ENCODE results near the gene MYL2. TPM values are rescaled to one million over a fixed set of nuclear protein-coding genes. Genes with fewer than 3 reads are reported as not detected.
A peak's percentile ranks its signal among the peaks of the same experiment; 100 is the strongest.

The MYL2 gene
- total RNA-seq, 1 donor, result not detected

DNA sequence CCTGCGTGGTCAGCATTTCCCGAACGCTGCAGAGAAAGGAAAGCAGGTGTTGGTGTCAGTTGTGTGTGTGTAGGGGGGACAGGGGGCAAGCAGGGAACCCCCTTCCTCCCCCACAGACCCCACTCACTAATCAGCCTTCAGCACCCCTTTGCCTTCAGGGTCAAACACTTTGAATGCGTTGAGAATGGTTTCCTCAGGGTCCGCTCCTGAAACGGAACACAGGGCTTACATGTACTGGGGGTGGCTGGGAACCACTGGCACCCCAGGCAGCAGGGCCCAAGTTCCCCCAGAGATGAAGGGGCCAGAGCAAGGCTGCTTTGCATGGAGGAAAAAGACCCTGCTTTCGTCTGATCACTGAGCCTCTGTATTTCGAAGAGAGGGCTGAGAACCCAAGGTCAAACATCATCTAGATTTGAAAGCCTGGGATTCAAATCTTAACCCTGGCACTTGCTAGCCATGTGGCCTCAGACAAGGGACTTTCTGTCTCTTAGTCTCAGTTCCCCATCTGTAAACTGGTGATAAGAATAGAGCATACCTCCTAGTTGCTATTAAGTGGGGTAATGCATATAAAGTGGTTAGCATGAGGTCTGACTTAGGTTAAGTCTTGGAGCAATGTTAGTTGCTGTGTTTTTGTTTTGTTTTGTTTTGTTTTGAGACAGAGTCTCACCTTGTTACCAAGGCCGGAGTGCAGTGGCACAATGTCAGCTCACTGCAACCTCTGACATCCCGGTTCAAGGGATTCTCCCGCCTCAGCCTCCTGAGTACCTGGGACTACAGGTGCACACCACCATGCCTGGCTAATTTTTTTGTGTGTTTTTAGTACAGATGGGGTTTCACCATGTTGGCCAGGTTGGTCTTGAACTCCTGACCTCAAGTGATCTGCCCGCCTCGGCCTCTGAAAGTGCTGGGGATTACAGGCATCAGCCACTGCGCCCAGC, 7.0 kb downstream of the MYL2 start:
- H3K9me3 ChIP-seq (ENCODE audit: low read depth, low read length), result no peaks in the 10 kb centered on the region
- H3K27me3 ChIP-seq (ENCODE audit: insufficient read depth, low read length), result peaks cover 6% of the 10 kb centered on the region
- H2AFZ ChIP-seq (ENCODE audit: low read length), result no peak overlapping the region
- H3K4me3 ChIP-seq (ENCODE audit: insufficient read depth, low read length), result no peak overlapping the region
- no peaks in the 10 kb centered on the region for H3K36me3 ChIP-seq (ENCODE audit: insufficient read depth, low read length)
- H3K4me1 ChIP-seq (ENCODE audit: insufficient read depth, low read length), result no peaks in the 10 kb centered on the region
- H4K20me1 ChIP-seq (ENCODE audit: insufficient read depth, low read length), result no peaks in the 10 kb centered on the region
- peak; percentile 39 for DNase-seq (ENCODE audit: insufficient read length, low spot score, missing footprints)
- no peak overlapping the region for H3K27ac ChIP-seq (ENCODE audit: low read depth, low read length)
- no peaks in the 10 kb centered on the region for H3K79me2 ChIP-seq (ENCODE audit: insufficient read depth, low read length)
- TF ChIP-seq, protein P1, sequence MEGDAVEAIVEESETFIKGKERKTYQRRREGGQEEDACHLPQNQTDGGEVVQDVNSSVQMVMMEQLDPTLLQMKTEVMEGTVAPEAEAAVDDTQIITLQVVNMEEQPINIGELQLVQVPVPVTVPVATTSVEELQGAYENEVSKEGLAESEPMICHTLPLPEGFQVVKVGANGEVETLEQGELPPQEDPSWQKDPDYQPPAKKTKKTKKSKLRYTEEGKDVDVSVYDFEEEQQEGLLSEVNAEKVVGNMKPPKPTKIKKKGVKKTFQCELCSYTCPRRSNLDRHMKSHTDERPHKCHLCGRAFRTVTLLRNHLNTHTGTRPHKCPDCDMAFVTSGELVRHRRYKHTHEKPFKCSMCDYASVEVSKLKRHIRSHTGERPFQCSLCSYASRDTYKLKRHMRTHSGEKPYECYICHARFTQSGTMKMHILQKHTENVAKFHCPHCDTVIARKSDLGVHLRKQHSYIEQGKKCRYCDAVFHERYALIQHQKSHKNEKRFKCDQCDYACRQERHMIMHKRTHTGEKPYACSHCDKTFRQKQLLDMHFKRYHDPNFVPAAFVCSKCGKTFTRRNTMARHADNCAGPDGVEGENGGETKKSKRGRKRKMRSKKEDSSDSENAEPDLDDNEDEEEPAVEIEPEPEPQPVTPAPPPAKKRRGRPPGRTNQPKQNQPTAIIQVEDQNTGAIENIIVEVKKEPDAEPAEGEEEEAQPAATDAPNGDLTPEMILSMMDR (IDR thresholded peaks at IDR 0.05; ENCODE audit: extremely low read depth, low read depth, low read length), result no peak
- no peak overlapping the region for H3K4me2 ChIP-seq (ENCODE audit: insufficient read depth, low read length)

DNA sequence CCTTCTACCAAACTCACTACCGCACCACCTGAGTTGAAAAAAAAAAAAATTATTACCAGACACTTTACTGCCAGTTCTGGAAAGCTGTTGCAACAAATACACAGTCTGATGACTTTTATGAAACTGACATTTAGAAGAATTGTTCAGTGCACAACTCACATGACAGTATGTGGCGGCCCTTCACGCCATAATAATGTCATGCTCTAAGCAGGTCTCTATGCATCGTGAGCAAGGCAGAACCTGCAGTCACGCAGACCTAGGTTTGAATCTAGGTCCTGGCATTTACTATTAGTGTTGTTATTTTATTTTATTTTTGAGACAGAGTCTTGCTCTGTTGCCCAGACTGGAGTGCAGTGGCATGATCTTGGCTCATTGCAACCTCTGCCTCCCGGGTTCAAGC, 8.1 kb downstream of the MYL2 start:
- Histone ChIP-seq H3K4me1 (ENCODE audit: insufficient read depth, low read length) (no peaks in the 10 kb centered on the region), H3K27ac (ENCODE audit: low read depth, low read length) (no peak overlapping the region), H3K27me3 (ENCODE audit: insufficient read depth, low read length) (peaks cover 6% of the 10 kb centered on the region), H3K9me3 (ENCODE audit: low read depth, low read length) (no peaks in the 10 kb centered on the region), H3K36me3 (ENCODE audit: insufficient read depth, low read length) (no peaks in the 10 kb centered on the region), H2AFZ (ENCODE audit: low read length) (no peak overlapping the region), H4K20me1 (ENCODE audit: insufficient read depth, low read length) (no peaks in the 10 kb centered on the region), H3K79me2 (ENCODE audit: insufficient read depth, low read length) (no peaks in the 10 kb centered on the region), H3K4me2 (ENCODE audit: insufficient read depth, low read length) (no peak overlapping the region), H3K4me3 (ENCODE audit: insufficient read depth, low read length) (no peak overlapping the region)
- TF ChIP-seq, protein P1 (IDR thresholded peaks at IDR 0.05; ENCODE audit: extremely low read depth, low read depth, low read length), result no peak
- no peak for DNase-seq (ENCODE audit: insufficient read length, low spot score, missing footprints)

DNA sequence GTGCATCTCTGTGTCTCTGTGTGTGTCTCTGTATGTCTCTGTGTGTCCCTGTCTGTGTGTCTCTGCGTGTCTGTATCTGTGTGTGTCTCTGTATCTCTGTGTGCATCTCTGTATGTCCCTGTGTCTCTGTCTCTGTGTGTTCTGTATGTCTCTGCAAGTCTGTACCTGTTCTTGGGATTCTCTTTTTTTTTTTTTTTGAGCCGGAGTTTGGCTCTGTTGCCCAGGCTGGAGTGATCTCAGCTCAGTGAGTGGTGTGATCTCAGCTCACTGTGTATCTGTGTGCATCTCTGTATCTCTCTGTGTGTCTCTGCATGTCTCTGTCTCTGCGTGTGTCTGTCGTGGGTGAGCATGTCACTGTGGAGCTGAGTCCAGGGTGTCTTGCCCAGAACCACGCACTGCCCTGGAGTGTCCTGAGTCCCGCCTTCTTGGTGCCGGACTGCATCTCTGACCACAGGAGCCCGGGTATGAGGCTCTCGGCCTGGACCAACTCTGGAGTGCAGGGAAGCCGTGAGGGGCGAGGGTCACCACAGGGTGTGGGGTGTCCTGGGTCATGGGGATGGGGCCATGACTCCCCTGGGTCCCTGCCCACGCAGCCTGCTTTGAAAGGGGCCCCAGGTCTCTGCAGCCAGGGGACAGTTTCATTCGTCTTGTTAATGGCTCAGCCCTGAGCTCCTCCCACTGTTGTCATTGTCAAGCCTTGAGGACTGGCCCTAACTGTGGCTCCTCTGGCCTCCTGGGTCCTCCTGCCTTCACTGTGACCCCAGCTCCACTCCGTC, 11.8 kb downstream of the MYL2 start:
- no peaks in the 10 kb centered on the region for H3K9me3 ChIP-seq (ENCODE audit: low read depth, low read length)
- no peak overlapping the region for H3K4me2 ChIP-seq (ENCODE audit: insufficient read depth, low read length)
- H4K20me1 ChIP-seq (ENCODE audit: insufficient read depth, low read length), result no peaks in the 10 kb centered on the region
- DNase-seq (ENCODE audit: insufficient read length, low spot score, missing footprints), result no peak
- H3K79me2 ChIP-seq (ENCODE audit: insufficient read depth, low read length), result no peaks in the 10 kb centered on the region
- TF ChIP-seq, protein P1 (IDR thresholded peaks at IDR 0.05; ENCODE audit: extremely low read depth, low read depth, low read length), result no peak
- H3K27me3 ChIP-seq (ENCODE audit: insufficient read depth, low read length), result peaks cover 6% of the 10 kb centered on the region
- no peaks in the 10 kb centered on the region for H3K36me3 ChIP-seq (ENCODE audit: insufficient read depth, low read length)
- H3K27ac ChIP-seq (ENCODE audit: low read depth, low read length), result no peak overlapping the region
- H2AFZ ChIP-seq (ENCODE audit: low read length), result no peak overlapping the region
- no peak overlapping the region for H3K4me3 ChIP-seq (ENCODE audit: insufficient read depth, low read length)
- H3K4me1 ChIP-seq (ENCODE audit: insufficient read depth, low read length), result no peaks in the 10 kb centered on the region

DNA sequence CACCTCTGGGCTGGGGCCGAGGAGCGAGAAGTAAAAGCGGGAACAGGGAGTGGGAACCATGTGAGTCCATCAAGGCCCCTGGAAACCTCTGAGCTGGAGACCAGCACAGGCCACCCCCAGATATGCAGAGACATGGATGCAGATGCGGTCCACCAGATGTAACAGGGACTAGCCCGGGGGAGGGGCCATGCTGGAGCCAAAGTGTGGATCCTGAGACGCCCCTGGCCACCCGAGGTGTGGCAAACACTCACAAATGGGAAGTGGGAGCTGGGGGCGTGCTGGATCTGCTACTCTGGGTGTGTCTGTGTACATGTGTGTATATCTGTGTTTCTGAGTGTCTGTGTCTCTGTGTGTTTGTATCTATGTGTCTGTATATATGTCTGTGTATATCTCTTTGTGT, 12.8 kb downstream of the MYL2 start:
- TF ChIP-seq, protein P1 (IDR thresholded peaks at IDR 0.05; ENCODE audit: extremely low read depth, low read depth, low read length), result no peak
- peak; percentile 61 for DNase-seq (ENCODE audit: insufficient read length, low spot score, missing footprints)

More for the DNA sequence above, 12.8 kb downstream of the MYL2 start:
- H3K4me3 ChIP-seq (ENCODE audit: insufficient read depth, low read length), result no peak overlapping the region
- no peaks in the 10 kb centered on the region for H3K9me3 ChIP-seq (ENCODE audit: low read depth, low read length)
- no peaks in the 10 kb centered on the region for H3K36me3 ChIP-seq (ENCODE audit: insufficient read depth, low read length)
- no peak overlapping the region for H3K27ac ChIP-seq (ENCODE audit: low read depth, low read length)
- no peaks in the 10 kb centered on the region for H3K79me2 ChIP-seq (ENCODE audit: insufficient read depth, low read length)
- no peaks in the 10 kb centered on the region for H4K20me1 ChIP-seq (ENCODE audit: insufficient read depth, low read length)
- H3K4me2 ChIP-seq (ENCODE audit: insufficient read depth, low read length), result no peak overlapping the region
- H3K27me3 ChIP-seq (ENCODE audit: insufficient read depth, low read length), result peaks cover 3% of the 10 kb centered on the region
- H3K4me1 ChIP-seq (ENCODE audit: insufficient read depth, low read length), result no peaks in the 10 kb centered on the region
- no peak overlapping the region for H2AFZ ChIP-seq (ENCODE audit: low read length)

All from osteoblast (primary cell).